Calu3 (cell line): ENCODE results near the gene EPAS1. TPM values are rescaled to one million over a fixed set of nuclear protein-coding genes. Genes with fewer than 3 reads are reported as not detected.

Source experiments
- BruUV-seq: library from RNA; stranded (reverse); fragments of 400-500 nt; replicated peaks from 2 replicates; lab custom pipeline; 2021; lab: Mats Ljungman, UMichigan
- CTCF ChIA-PET: fragments of 300-600 bp; sonication (Branson Sonifier 250); formaldehyde crosslinking; loops from one replicate; lab custom pipeline; 2022; ENCODE audit warnings: antibody characterized with exemption; lab: Charles Lee
- DNase-seq: peaks from one replicate; pipeline ENCODE4 v3.0.0; 2022
- H3K27ac Mint-ChIP-seq: one replicate; pipeline ENCODE4 v1.8.0; 2022; ENCODE audit warnings: mixed read lengths; ENCODE audit not compliant: unreplicated experiment
- H3K27me3 Mint-ChIP-seq: one replicate; pipeline ENCODE4 v1.8.0; 2022; ENCODE audit warnings: mixed read lengths; ENCODE audit not compliant: unreplicated experiment
- H3K36me3 Mint-ChIP-seq: one replicate; pipeline ENCODE4 v1.8.0; 2022; ENCODE audit warnings: mild to moderate bottlenecking, moderate library complexity, mixed read lengths; ENCODE audit not compliant: insufficient read depth, unreplicated experiment
- H3K4me1 Mint-ChIP-seq: one replicate; pipeline ENCODE4 v1.8.0; 2022; ENCODE audit warnings: mild to moderate bottlenecking, low read depth, mixed read lengths; ENCODE audit not compliant: unreplicated experiment
- H3K4me3 Mint-ChIP-seq: one replicate; pipeline ENCODE4 v1.8.0; 2022; ENCODE audit warnings: mild to moderate bottlenecking, low read depth, moderate library complexity, mixed read lengths; ENCODE audit not compliant: unreplicated experiment
- H3K9me3 Mint-ChIP-seq: one replicate; pipeline ENCODE4 v1.8.0; 2022; ENCODE audit warnings: low read depth, mixed read lengths; ENCODE audit not compliant: unreplicated experiment
- CTCF ChIP-seq: fragments of 200-600 bp; IDR thresholded peaks from one replicate; pipeline ENCODE4 v1.8.0; 2022; ENCODE audit warnings: antibody characterized with exemption; ENCODE audit not compliant: unreplicated experiment
- intact Hi-C: fragments of 100-400 bp; cut with micrococcal nuclease; formaldehyde crosslinking; loops from one replicate; pipeline ENCODE4 v1.10.0; 2022; ENCODE audit not compliant: unreplicated experiment
- total RNA-seq: library from RNA; stranded (reverse); gene quantifications from 2 replicates; pipeline ENCODE4 v1.2.3, GENCODE V29; 2022

Gene EPAS1
- total RNA-seq, 1 experiment from 2014 or later = 18.5 TPM

- BruUV-seq = no TSS peak
- H3K27ac Mint-ChIP-seq = no peak overlapping the region
- no peak for TF ChIP-seq CTCF
- H3K4me1 Mint-ChIP-seq = peaks cover 67% of the 10 kb centered on the region
- H3K36me3 Mint-ChIP-seq = peaks cover 12% of the 10 kb centered on the region
- DNase-seq = no peak
- peaks cover 2% of the 10 kb centered on the region for H3K9me3 Mint-ChIP-seq
- CTCF ChIA-PET = no interaction called here
- H3K4me3 Mint-ChIP-seq = no peak overlapping the region
- no peaks in the 10 kb centered on the region for H3K27me3 Mint-ChIP-seq
- intact Hi-C loops = no loop called here
Measured at GRCh38 chr2:46303822-46304221, 6.6 kb downstream of the EPAS1 start.

GRCh38 chr2:46304635-46305034 is 7.4 kb downstream of the EPAS1 start:
- CTCF ChIA-PET = no interaction called here
- TF ChIP-seq CTCF = no peak
- peaks cover 2% of the 10 kb centered on the region for H3K9me3 Mint-ChIP-seq
- H3K36me3 Mint-ChIP-seq = peaks cover 4% of the 10 kb centered on the region
- BruUV-seq = no TSS peak
- no peak for DNase-seq
- no peak overlapping the region for H3K27ac Mint-ChIP-seq
- peaks cover 68% of the 10 kb centered on the region for H3K4me1 Mint-ChIP-seq
- intact Hi-C loops = no loop called here
- no peaks in the 10 kb centered on the region for H3K27me3 Mint-ChIP-seq
- H3K4me3 Mint-ChIP-seq = no peak overlapping the region

DNA sequence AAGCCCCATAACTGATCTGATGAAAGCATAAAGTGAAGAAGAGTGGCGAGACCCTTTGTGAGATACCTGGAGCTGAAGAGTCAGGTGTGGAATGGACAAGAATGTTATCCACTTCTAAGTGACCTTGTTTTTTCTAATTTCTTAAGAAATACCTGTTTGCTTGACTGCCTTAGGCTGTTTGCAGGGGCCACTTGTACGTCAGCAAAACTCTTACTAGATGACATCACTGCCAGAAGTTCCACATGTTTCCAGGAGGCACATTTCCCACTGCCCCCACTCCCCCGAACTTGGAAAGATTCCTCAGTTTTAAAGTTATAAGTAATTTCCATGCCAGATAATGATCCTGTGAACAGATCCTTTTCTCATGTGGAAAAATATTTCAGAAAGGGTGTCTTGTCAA is 8.0 kb downstream of the EPAS1 start:
- no peaks in the 10 kb centered on the region for H3K36me3 Mint-ChIP-seq
- no peak for TF ChIP-seq CTCF
- intact Hi-C loops = no loop called here
- CTCF ChIA-PET = no interaction called here
- H3K4me3 Mint-ChIP-seq = no peak overlapping the region
- peaks cover 2% of the 10 kb centered on the region for H3K9me3 Mint-ChIP-seq
- no peak overlapping the region for H3K27ac Mint-ChIP-seq
- no peak for DNase-seq
- no TSS peak for BruUV-seq
- H3K27me3 Mint-ChIP-seq = no peaks in the 10 kb centered on the region
- H3K4me1 Mint-ChIP-seq = peaks cover 68% of the 10 kb centered on the region

- no peak for DNase-seq
- H3K27me3 Mint-ChIP-seq = no peaks in the 10 kb centered on the region
- H3K9me3 Mint-ChIP-seq = peaks cover 2% of the 10 kb centered on the region
- intact Hi-C loops = loop anchor here (2.0 kb wide), 1 partner anchor 31 kb away; no protein-coding TSS in a partner anchor
- H3K4me3 Mint-ChIP-seq = no peak overlapping the region
- H3K4me1 Mint-ChIP-seq = peaks cover 72% of the 10 kb centered on the region
- CTCF ChIA-PET = no interaction called here
- H3K36me3 Mint-ChIP-seq = no peaks in the 10 kb centered on the region
- no peak overlapping the region for H3K27ac Mint-ChIP-seq
- no peak for TF ChIP-seq CTCF
- BruUV-seq = no TSS peak
Measured at GRCh38 chr2:46305767-46306166, 8.6 kb downstream of the EPAS1 start.
